K562 (cell line): Measurements from ENCODE around the gene LRRTM4. TPM values are rescaled to one million over a fixed set of nuclear protein-coding genes. Genes with fewer than 3 reads are reported as not detected.

ENCODE experiments used
- ATAC-seq: fragments of 200-7000 bp; cut with Tn5 transposase; 3 replicates; pipeline ENCODE4 v1.9.1; 2020; ENCODE audit warnings: moderate library complexity
- BruUV-seq: library from RNA; stranded (reverse); fragments of 400-500 nt; replicated peaks from 2 replicates; lab custom pipeline; 2021; lab: Mats Ljungman, UMichigan
- CTCF ChIA-PET: fragments of 300-600 bp; formaldehyde crosslinking; extraction: SDS; loops from one replicate; lab custom pipeline; 2021; ENCODE audit warnings: low intra/inter-chr PET ratio; lab: Yijun Ruan, JAX
- POLR2A ChIA-PET: fragments of 300-600, 350-650 bp; sonication (Branson Sonifier 250); formaldehyde crosslinking; extraction: SDS; loops from one replicate; lab custom pipeline; 2021; ENCODE audit warnings: antibody characterized with exemption, inconsistent platforms; lab: Yijun Ruan, JAX
- DNase-seq, 4 experiments: peaks; one replicate each; pipeline versions ENCODE4 v3.0.0 to v3.0.0-alpha.2; 2011 to 2018; ENCODE audit warnings: low spot score in 3 of 4, mixed read lengths in 3 of 4; ENCODE audit errors: extremely low read depth in 1 of 4
- FAIRE-seq: peaks from 2 replicates; lab custom pipeline; 2011; peaks lifted over from hg19 to GRCh38; lab: Jason Lieb, UNC
- H2AFZ ChIP-seq: 2 replicates; pipeline ENCODE4 v1.6.0; 2011; ENCODE audit warnings: low read depth, low read length, control low read depth, inconsistent platforms
- H3K27ac ChIP-seq: fragments of 200-600 bp; 3 replicates; pipeline ENCODE4 v1.8.0; 2011; ENCODE audit warnings: low read depth, mild to moderate bottlenecking, control low read depth, inconsistent platforms, low read length, moderate library complexity, mixed read lengths; ENCODE audit errors: extremely low read depth
- H3K27me3 ChIP-seq, 2 experiments: fragments of 300-600 bp in 1 of 2; 2 replicates in 1 of 2; 3 replicates in 1 of 2; pipeline versions ENCODE4 v1.6.0 to v1.8.0; 2011; ENCODE audit warnings: inconsistent platforms in 2 of 2, low read length in 2 of 2, mild to moderate bottlenecking in 1 of 2, mixed read lengths in 1 of 2, moderate library complexity in 1 of 2; ENCODE audit not compliant: control insufficient read depth in 2 of 2, insufficient read depth in 2 of 2
- H3K36me3 ChIP-seq: fragments of 300-600 bp; 3 replicates; pipeline ENCODE4 v1.8.0; 2011; ENCODE audit warnings: mild to moderate bottlenecking, low read length, inconsistent platforms; ENCODE audit not compliant: control insufficient read depth, insufficient read depth
- H3K4me1 ChIP-seq, 2 experiments: fragments of 200-600 bp in 1 of 2; replicated peaks in 1 of 2; 2 replicates in 1 of 2; 3 replicates in 1 of 2; pipeline versions ENCODE4 v1.5.1 to v1.8.0; 2011; ENCODE audit warnings: inconsistent platforms in 2 of 2, low read length in 2 of 2, mild to moderate bottlenecking in 1 of 2, mixed read lengths in 1 of 2, moderate library complexity in 1 of 2; ENCODE audit not compliant: control insufficient read depth in 2 of 2, insufficient read depth in 2 of 2
- H3K4me2 ChIP-seq: 2 replicates; pipeline ENCODE4 v1.6.1; 2011; ENCODE audit warnings: low read length, control low read depth, inconsistent platforms, mixed read lengths; ENCODE audit not compliant: insufficient read depth
- H3K4me3 ChIP-seq: fragments of 200-600 bp; sonication (generic), shearing (Covaris generic); 2 replicates; pipeline ENCODE4 v1.5.1; 2016; ENCODE audit warnings: control low read depth, inconsistent platforms
- H3K79me2 ChIP-seq: fragments of 200-600 bp; 3 replicates; pipeline ENCODE4 v1.8.0; 2011; ENCODE audit warnings: low read length, inconsistent platforms; ENCODE audit not compliant: control insufficient read depth, insufficient read depth
- H3K9ac ChIP-seq, 2 experiments: 2 replicates each; pipeline versions ENCODE4 v1.6.0 to v1.6.1; 2011; ENCODE audit warnings: low read depth in 2 of 2, low read length in 2 of 2, control low read depth in 1 of 2, inconsistent platforms in 1 of 2, mild to moderate bottlenecking in 1 of 2, mixed read lengths in 1 of 2; ENCODE audit not compliant: insufficient read depth in 1 of 2
- H3K9me1 ChIP-seq: one replicate; pipeline ENCODE4 v1.6.0; 2011; ENCODE audit warnings: inconsistent platforms, mild to moderate bottlenecking, low read length, moderate library complexity; ENCODE audit not compliant: control insufficient read depth, insufficient read depth
- H3K9me3 ChIP-seq: replicated peaks from 2 replicates; pipeline ENCODE4 v1.5.1; 2011; ENCODE audit warnings: low read depth, low read length, inconsistent platforms; ENCODE audit not compliant: control insufficient read depth, insufficient read depth
- H4K20me1 ChIP-seq: replicated peaks from 2 replicates; pipeline ENCODE4 v1.6.1; 2011; ENCODE audit warnings: low read length, inconsistent platforms, mixed read lengths; ENCODE audit not compliant: control insufficient read depth, insufficient read depth
- HDAC1 ChIP-seq, 2 experiments: fragments of 450-650 bp; IDR thresholded peaks; 2 replicates each; pipeline ENCODE4 v1.6.1; 2016 to 2017; ENCODE audit warnings: inconsistent platforms in 1 of 2, mild to moderate bottlenecking in 1 of 2, moderate library complexity in 1 of 2
- MIER1 ChIP-seq: fragments of 450-650 bp; IDR thresholded peaks from 2 replicates; pipeline ENCODE4 v1.6.1; 2016; ENCODE audit warnings: antibody characterized with exemption, mild to moderate bottlenecking, low read depth
- NUFIP1 ChIP-seq: fragments of 450-650 bp; IDR thresholded peaks from 2 replicates; pipeline ENCODE4 v1.6.1; 2018; ENCODE audit not compliant: partially characterized antibody
- RB1 ChIP-seq: fragments of 450-650 bp; IDR thresholded peaks from 2 replicates; pipeline ENCODE4 v1.6.1; 2017; ENCODE audit warnings: low read depth, mild to moderate bottlenecking
- SMARCE1 ChIP-seq: fragments of 450-650 bp; IDR thresholded peaks from 2 replicates; pipeline ENCODE4 v1.7.1; 2016; ENCODE audit warnings: mild to moderate bottlenecking
- SPI1 ChIP-seq: IDR thresholded peaks from 2 replicates; pipeline ENCODE4 v1.6.1; 2011; ENCODE audit warnings: low read depth, low read length, control low read depth, borderline replicate concordance
- SRF ChIP-seq, 2 experiments: fragments of 250-450, 450-650 bp in 1 of 2; sonication (Bioruptor Pico) in 1 of 2; sonication (generic) in 1 of 2; formaldehyde crosslinking; IDR thresholded peaks; 2 replicates each; pipeline versions ENCODE4 v1.5.0 to v1.5.1; 2020 to 2022; ENCODE audit warnings: mild to moderate bottlenecking in 1 of 2, missing genetic modification reagents in 1 of 2
- THRAP3 ChIP-seq: fragments of 450-650 bp; IDR thresholded peaks from 2 replicates; pipeline ENCODE4 v1.6.1; 2016; ENCODE audit warnings: mild to moderate bottlenecking, inconsistent platforms, borderline replicate concordance
- TRIM24 ChIP-seq, 2 experiments: fragments of 450-650 bp; IDR thresholded peaks; 2 replicates each; pipeline ENCODE4 v1.6.1; 2016
- ZNF124 ChIP-seq: sonication (generic); formaldehyde crosslinking; IDR thresholded peaks from 2 replicates; pipeline ENCODE4 v1.8.1; 2022; ENCODE audit warnings: missing genetic modification reagents
- ZNF217 ChIP-seq: sonication (generic); formaldehyde crosslinking; IDR thresholded peaks from 2 replicates; pipeline ENCODE4 v1.8.0; 2022; ENCODE audit warnings: mild to moderate bottlenecking, missing genetic modification reagents
- ZNF785 ChIP-seq: fragments of 250-450 bp; sonication (Bioruptor Pico); IDR thresholded peaks from 2 replicates; pipeline ENCODE4 v1.4.0; 2020; ENCODE audit warnings: mild to moderate bottlenecking
- WGBS: fragments of 100-300 bp; shearing (Covaris generic); methylation state at CpG from one replicate; pipeline ENCODE4 v1.1.6; 2016; ENCODE audit warnings: low coverage, mixed read lengths; ENCODE audit not compliant: insufficient coverage; ENCODE audit errors: missing lambda C conversion rate; 5-methylcytosine and 5-hydroxymethylcytosine counted together
- in situ Hi-C: fragments of 300-500 bp; cut with MboI; formaldehyde crosslinking; loops from 4 replicates; pipeline ENCODE4 v1.15.0; 2018; ENCODE audit warnings: inconsistent platforms, mixed read lengths
- intact Hi-C: fragments of 100-400 bp; cut with micrococcal nuclease; formaldehyde crosslinking; loops from 2 replicates; pipeline ENCODE4 v1.14.2; 2022
- polyA plus RNA-seq, 8 experiments: library from polyadenylated mRNA; depleted of rRNA in 4 of 8; stranded (reverse) in 5 of 8; unstranded in 3 of 8; fragments of >200 nt; fragmentation: Nextera tagmentation in 2 of 8; fragmentation: Illumina TruSeq in 1 of 8; extraction: Ambion mirVana in 2 of 8; extraction: Trizol in 1 of 8; gene quantifications; 2 replicates each; pipeline versions ENCODE4 v1.2.1 to v1.2.3, GENCODE V29; 2011 to 2014; ENCODE audit warnings: inconsistent platforms in 1 of 8, missing spikeins in 1 of 8
- total RNA-seq, 7 experiments: library from RNA; depleted of rRNA in 6 of 7; stranded (reverse); fragments of >200 nt in 6 of 7; fragmentation: Illumina TruSeq in 2 of 7; extraction: Trizol in 2 of 7; gene quantifications; 2 replicates each; pipeline versions ENCODE4 v1.2.1 to v1.2.3, GENCODE V29; 2011 to 2021; ENCODE audit warnings: low replicate concordance in 1 of 7
- TF ChIP-seq, protein P1 (sequence below), 2 experiments: fragments of 450-650 bp; IDR thresholded peaks; 2 replicates each; pipeline ENCODE4 v1.6.1; 2018; ENCODE audit warnings: mild to moderate bottlenecking in 2 of 2, low read depth in 1 of 2; ENCODE audit not compliant: partially characterized antibody in 2 of 2
- TF ChIP-seq, protein P2 (sequence below): fragments of 250-450 bp; sonication (Bioruptor Pico); IDR thresholded peaks from 2 replicates; pipeline ENCODE4 v1.5.0; 2020; ENCODE audit warnings: mild to moderate bottlenecking

Gene LRRTM4
- total and polyA plus RNA-seq, 9 of the 15 experiments (the other 6 are each of a cell fraction or from before 2014, with no cell fraction given), result 0.04 TPM; not detected in 6

DNA sequence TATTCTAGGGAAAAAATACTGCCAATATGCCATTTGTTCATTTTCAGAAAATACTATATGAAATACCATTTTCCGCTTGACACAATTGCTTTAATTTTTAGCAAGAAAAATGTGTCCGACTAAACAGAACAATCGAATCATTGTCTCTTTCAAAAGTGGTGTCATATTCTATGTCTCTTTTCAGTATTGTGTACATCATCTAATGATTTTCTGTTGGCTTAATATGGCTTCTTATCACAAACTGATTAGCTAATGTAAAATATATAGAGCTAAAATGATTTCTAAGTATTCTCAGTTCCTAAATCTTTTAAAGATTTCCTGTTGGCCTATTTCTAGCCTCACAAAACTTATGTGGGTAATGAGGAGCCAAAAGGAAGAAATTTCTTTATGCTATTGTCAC, 436.6 kb downstream of the LRRTM4 start:
- Histone ChIP-seq H3K9me1 (no peaks in the 10 kb centered on the region), H3K79me2 (no peaks in the 10 kb centered on the region), H3K4me1 (no peaks in the 10 kb centered on the region), H3K9ac (no peak overlapping the region), H4K20me1 (no peaks in the 10 kb centered on the region), H3K9me3 (no peaks in the 10 kb centered on the region), H3K36me3 (no peaks in the 10 kb centered on the region), H3K4me2 (no peak overlapping the region), H2AFZ (no peak overlapping the region), H3K4me3 (no peak overlapping the region), H3K27me3 (no peaks in the 10 kb centered on the region), H3K27ac (no peak overlapping the region)
- in situ Hi-C loops (no loop called here), intact Hi-C loops (no loop called here)
- no peak for FAIRE-seq
- ChIA-PET CTCF (no interaction called here), POLR2A (no interaction called here)
- WGBS, result 6% methylated on average over 3 of the region's 3 CpGs
- no peak for DNase-seq
- no TSS peak for BruUV-seq
- no peak for TF ChIP-seq MIER1
- no peak for TF ChIP-seq HDAC1 (IDR thresholded peaks at IDR 0.05)
- no peak for TF ChIP-seq ZNF785 (CRISPR knock-in tag)
- no peak for TF ChIP-seq ZNF124 (CRISPR knock-in tag)
- TF ChIP-seq TRIM24 (IDR thresholded peaks at IDR 0.05), result no peak
- TF ChIP-seq, protein P1, sequence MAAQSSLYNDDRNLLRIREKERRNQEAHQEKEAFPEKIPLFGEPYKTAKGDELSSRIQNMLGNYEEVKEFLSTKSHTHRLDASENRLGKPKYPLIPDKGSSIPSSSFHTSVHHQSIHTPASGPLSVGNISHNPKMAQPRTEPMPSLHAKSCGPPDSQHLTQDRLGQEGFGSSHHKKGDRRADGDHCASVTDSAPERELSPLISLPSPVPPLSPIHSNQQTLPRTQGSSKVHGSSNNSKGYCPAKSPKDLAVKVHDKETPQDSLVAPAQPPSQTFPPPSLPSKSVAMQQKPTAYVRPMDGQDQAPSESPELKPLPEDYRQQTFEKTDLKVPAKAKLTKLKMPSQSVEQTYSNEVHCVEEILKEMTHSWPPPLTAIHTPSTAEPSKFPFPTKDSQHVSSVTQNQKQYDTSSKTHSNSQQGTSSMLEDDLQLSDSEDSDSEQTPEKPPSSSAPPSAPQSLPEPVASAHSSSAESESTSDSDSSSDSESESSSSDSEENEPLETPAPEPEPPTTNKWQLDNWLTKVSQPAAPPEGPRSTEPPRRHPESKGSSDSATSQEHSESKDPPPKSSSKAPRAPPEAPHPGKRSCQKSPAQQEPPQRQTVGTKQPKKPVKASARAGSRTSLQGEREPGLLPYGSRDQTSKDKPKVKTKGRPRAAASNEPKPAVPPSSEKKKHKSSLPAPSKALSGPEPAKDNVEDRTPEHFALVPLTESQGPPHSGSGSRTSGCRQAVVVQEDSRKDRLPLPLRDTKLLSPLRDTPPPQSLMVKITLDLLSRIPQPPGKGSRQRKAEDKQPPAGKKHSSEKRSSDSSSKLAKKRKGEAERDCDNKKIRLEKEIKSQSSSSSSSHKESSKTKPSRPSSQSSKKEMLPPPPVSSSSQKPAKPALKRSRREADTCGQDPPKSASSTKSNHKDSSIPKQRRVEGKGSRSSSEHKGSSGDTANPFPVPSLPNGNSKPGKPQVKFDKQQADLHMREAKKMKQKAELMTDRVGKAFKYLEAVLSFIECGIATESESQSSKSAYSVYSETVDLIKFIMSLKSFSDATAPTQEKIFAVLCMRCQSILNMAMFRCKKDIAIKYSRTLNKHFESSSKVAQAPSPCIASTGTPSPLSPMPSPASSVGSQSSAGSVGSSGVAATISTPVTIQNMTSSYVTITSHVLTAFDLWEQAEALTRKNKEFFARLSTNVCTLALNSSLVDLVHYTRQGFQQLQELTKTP (IDR thresholded peaks at IDR 0.05; ENCODE audit: low read depth in 1 of 2, partially characterized antibody in 2 of 2), result no peak
- no peak for TF ChIP-seq SMARCE1
- TF ChIP-seq, protein P2, sequence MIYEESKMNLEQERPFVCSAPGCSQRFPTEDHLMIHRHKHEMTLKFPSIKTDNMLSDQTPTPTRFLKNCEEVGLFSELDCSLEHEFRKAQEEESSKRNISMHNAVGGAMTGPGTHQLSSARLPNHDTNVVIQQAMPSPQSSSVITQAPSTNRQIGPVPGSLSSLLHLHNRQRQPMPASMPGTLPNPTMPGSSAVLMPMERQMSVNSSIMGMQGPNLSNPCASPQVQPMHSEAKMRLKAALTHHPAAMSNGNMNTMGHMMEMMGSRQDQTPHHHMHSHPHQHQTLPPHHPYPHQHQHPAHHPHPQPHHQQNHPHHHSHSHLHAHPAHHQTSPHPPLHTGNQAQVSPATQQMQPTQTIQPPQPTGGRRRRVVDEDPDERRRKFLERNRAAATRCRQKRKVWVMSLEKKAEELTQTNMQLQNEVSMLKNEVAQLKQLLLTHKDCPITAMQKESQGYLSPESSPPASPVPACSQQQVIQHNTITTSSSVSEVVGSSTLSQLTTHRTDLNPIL (CRISPR knock-in tag), result no peak
- TF ChIP-seq ZNF217 (CRISPR knock-in tag), result no peak
- TF ChIP-seq THRAP3, result no peak
- no peak for TF ChIP-seq SPI1
- no peak for TF ChIP-seq RB1
- no peak for TF ChIP-seq NUFIP1
- no peak for TF ChIP-seq SRF (CRISPR knock-in tag; IDR thresholded peaks at IDR 0.05)
- no peak for ATAC-seq
